ENCODE data around the gene MEIS3.

MEIS3 gene

GRCh38 chr19:47419030-47419783 lies at the start of gene MEIS3:
TSS of gene MEIS3 (minus strand) at chr19:47419527. CDS start at chr19:47419081, 446 bp downstream.
- no peak for DNase-seq (ENCODE audit: low read depth)

- no peak for DNase-seq (ENCODE audit: low read depth)
These were observed 48.6 kb upstream of the MEIS3 start for GRCh38 chr19:47467914-47468313.

- no peak for DNase-seq (ENCODE audit: low read depth)
These were observed 46.6 kb upstream of the MEIS3 start for GRCh38 chr19:47465957-47466356.

GRCh38 chr19:47464675-47465419 lies 45.5 kb upstream of the MEIS3 start:
- no peak for DNase-seq (ENCODE audit: low read depth)

GRCh38 chr19:47461876-47462275 lies 42.5 kb upstream of the MEIS3 start:
- DNase-seq (ENCODE audit: low read depth), result no peak

- DNase-seq (ENCODE audit: low read depth), result no peak
These were observed 40.1 kb upstream of the MEIS3 start for GRCh38 chr19:47459477-47459876.

- DNase-seq (ENCODE audit: low read depth), result no peak
These were observed 39.3 kb upstream of the MEIS3 start for GRCh38 chr19:47458672-47459071.

GRCh38 chr19:47456721-47457474 lies 37.6 kb upstream of the MEIS3 start:
- no peak for DNase-seq (ENCODE audit: low read depth)

- DNase-seq (ENCODE audit: low read depth), result no peak
These were observed 31.2 kb upstream of the MEIS3 start for GRCh38 chr19:47450478-47450877.

- no peak for DNase-seq (ENCODE audit: low read depth)
These were observed 29.0 kb upstream of the MEIS3 start for GRCh38 chr19:47448360-47448727.

- DNase-seq (ENCODE audit: low read depth), result peak; percentile 39
These were observed 28.4 kb upstream of the MEIS3 start for GRCh38 chr19:47447470-47448359.

- no peak for DNase-seq (ENCODE audit: low read depth)
These were observed 27.5 kb upstream of the MEIS3 start for GRCh38 chr19:47446534-47447469.

GRCh38 chr19:47445937-47446402 lies 26.6 kb upstream of the MEIS3 start:
- DNase-seq (ENCODE audit: low read depth), result peak; percentile 20

- DNase-seq (ENCODE audit: low read depth), result no peak
These were observed 26.2 kb upstream of the MEIS3 start for GRCh38 chr19:47445527-47445926.

GRCh38 chr19:47444388-47444821 lies 25.1 kb upstream of the MEIS3 start:
- no peak for DNase-seq (ENCODE audit: low read depth)

- DNase-seq (ENCODE audit: low read depth), result no peak
These were observed 24.0 kb upstream of the MEIS3 start for GRCh38 chr19:47443331-47443730.

GRCh38 chr19:47438793-47439220 lies 19.5 kb upstream of the MEIS3 start:
- DNase-seq (ENCODE audit: low read depth), result no peak

- no peak for DNase-seq (ENCODE audit: low read depth)
These were observed 18.2 kb upstream of the MEIS3 start for GRCh38 chr19:47437500-47437899.

- DNase-seq (ENCODE audit: low read depth), result peak; percentile 43
These were observed 17.5 kb upstream of the MEIS3 start for GRCh38 chr19:47436712-47437401.
